Lung (tissue), 12 donors: ENCODE results near the gene ZNF613. TPM values are rescaled to one million over a fixed set of nuclear protein-coding genes. Genes with fewer than 3 reads are reported as not detected.
A peak's percentile ranks its signal among the peaks of the same experiment; 100 is the strongest.
"Not testable (repeated sequence)": the region's sequence is repeated elsewhere in the genome, so short reads cannot be mapped to it uniquely, and the experiment has no call there.

ENCODE experiments used
- ATAC-seq: fragments of 200-7000 bp; cut with Tn5 transposase; one replicate; pipeline ENCODE4 v1.9.1; 2020; ENCODE audit warnings: moderate number of reproducible peaks; ENCODE audit not compliant: insufficient read depth, low FRiP score
- DNase-seq, 3 donors: peaks; one replicate each; pipeline ENCODE4 v3.0.0-alpha.2; 2013 to 2017
- H3K27ac ChIP-seq, 2 donors: one replicate each; pipeline ENCODE4 v1.5.1; 2013; ENCODE audit warnings: mild to moderate bottlenecking in 2 of 2, moderate library complexity in 2 of 2, control low read depth in 1 of 2, inconsistent platforms in 1 of 2, low read depth in 1 of 2, low read length in 1 of 2
- H3K27me3 ChIP-seq, 3 donors: one replicate each; pipeline ENCODE4 v1.5.1; 2013; ENCODE audit warnings: low read length in 2 of 3; ENCODE audit not compliant: control insufficient read depth in 3 of 3, insufficient read depth in 3 of 3
- H3K36me3 ChIP-seq, 4 donors: one replicate each; pipeline ENCODE4 v1.5.1; 2013; ENCODE audit warnings: low read length in 4 of 4, mild to moderate bottlenecking in 1 of 4, moderate library complexity in 1 of 4; ENCODE audit not compliant: control insufficient read depth in 4 of 4, insufficient read depth in 4 of 4
- H3K4me1 ChIP-seq, 5 donors: one replicate each; pipeline ENCODE4 v1.5.1; 2013; ENCODE audit warnings: low read length in 5 of 5, mild to moderate bottlenecking in 2 of 5, moderate library complexity in 1 of 5; ENCODE audit not compliant: control insufficient read depth in 5 of 5, insufficient read depth in 5 of 5
- H3K4me3 ChIP-seq: one replicate; pipeline ENCODE4 v1.5.1; 2013; ENCODE audit warnings: mild to moderate bottlenecking, control low read depth, moderate library complexity
- H3K9ac ChIP-seq, 2 donors: one replicate each; pipeline ENCODE4 v1.5.1; 2013; ENCODE audit warnings: low read length in 2 of 2, control low read depth in 1 of 2; ENCODE audit not compliant: insufficient read depth in 1 of 2
- H3K9me3 ChIP-seq, 4 donors: one replicate each; pipeline ENCODE4 v1.5.1; 2013; ENCODE audit warnings: low read length in 3 of 4, mild to moderate bottlenecking in 1 of 4, moderate library complexity in 1 of 4; ENCODE audit not compliant: control insufficient read depth in 4 of 4, insufficient read depth in 3 of 4
- CTCF ChIP-seq: IDR thresholded peaks from 2 replicates; pipeline ENCODE4 v1.5.1; 2012; ENCODE audit warnings: mild to moderate bottlenecking; ENCODE audit errors: control extremely low read depth, extremely low read depth
- WGBS, 2 donors: extraction: QIAGEN DNeasy Blood & Tissue Kit; methylation state at CpG; one replicate each; pipeline ENCODE4 v1.1.7; 2013; 5-methylcytosine and 5-hydroxymethylcytosine counted together
- polyA plus RNA-seq, 2 donors: library from polyadenylated mRNA; stranded (reverse); fragments of 200-250 nt; gene quantifications; one replicate each; pipeline ENCODE4 v1.2.1, GENCODE V29; 2013
- total RNA-seq, 2 donors: library from RNA; depleted of rRNA in 1 of 2; stranded (reverse); fragments of >200 nt in 1 of 2; gene quantifications; one replicate each; pipeline ENCODE4 v1.2.1, GENCODE V29; 2014 to 2021
- donor health status: control.
- donor health status: control.
- donor health status: Bipolar disorder and iron deficiency.
- donor health status: healthy.
- donor health status: DM: yes; HTN: yes; CAD: no.

The ZNF613 gene
- total and polyA plus RNA-seq, 4 donors: 2.8 to 10.1 (median 4.0) TPM

- peak in 1 of 3 donors; percentile 47 for DNase-seq
- H3K9ac ChIP-seq: no peak overlapping the region
- WGBS, 2 donors: 97 to 98% methylated on average over 4 of the region's 4 CpGs
- ATAC-seq: no peak
- no peaks in the 10 kb centered on the region for H3K27me3 ChIP-seq
- H3K4me1 ChIP-seq: no peaks in the 10 kb centered on the region
- H3K4me3 ChIP-seq: no peak overlapping the region
- peaks cover 49 to 80% (median 68%) of the 10 kb centered on the region in 4 donors for H3K36me3 ChIP-seq
- TF ChIP-seq CTCF: no peak
- H3K9me3 ChIP-seq: peaks cover 12 to 56% (median 52%) of the 10 kb centered on the region in 4 donors
- H3K27ac ChIP-seq: no peak overlapping the region
These were observed 44.4 kb downstream of the ZNF613 start for GRCh38 chr19:51971624-51972023.

GRCh38 chr19:51975787-51976186, 48.5 kb downstream of the ZNF613 start:
- H3K27ac ChIP-seq, H3K4me1 ChIP-seq, DNase-seq, H3K27me3 ChIP-seq, H3K4me3 ChIP-seq, H3K9ac ChIP-seq, ATAC-seq: not testable (repeated sequence)
- Histone ChIP-seq H3K36me3 (peaks cover 41 to 71% (median 45%) of the 10 kb centered on the region in 4 donors), H3K9me3 (peaks cover 9 to 65% (median 41%) of the 10 kb centered on the region in 4 donors)
- 97% methylated on average over 16 to 17 of the region's 17 CpGs for WGBS, 2 donors

GRCh38 chr19:51976852-51977251, 49.6 kb downstream of the ZNF613 start:
- ATAC-seq (no peak), DNase-seq (no peak)
- no peak overlapping the region for H3K9ac ChIP-seq
- H3K36me3 ChIP-seq: peaks cover 33 to 70% (median 39%) of the 10 kb centered on the region in 4 donors
- no peaks in the 10 kb centered on the region for H3K27me3 ChIP-seq
- peaks cover 4 to 55% (median 36%) of the 10 kb centered on the region in 4 donors for H3K9me3 ChIP-seq
- no peak overlapping the region for H3K27ac ChIP-seq
- no peaks in the 10 kb centered on the region for H3K4me1 ChIP-seq
- WGBS, 2 donors: 94 to 96% methylated on average over 3 of the region's 3 CpGs
- TF ChIP-seq CTCF: no peak
- no peak overlapping the region for H3K4me3 ChIP-seq

- no peak overlapping the region for H3K9ac ChIP-seq
- no peaks in the 10 kb centered on the region for H3K4me1 ChIP-seq
- H3K9me3 ChIP-seq: peaks cover 2 to 52% (median 34%) of the 10 kb centered on the region in 4 donors
- ATAC-seq: no peak
- WGBS, 2 donors: 83 to 90% methylated on average over 7 of the region's 7 CpGs
- H3K4me3 ChIP-seq: no peak overlapping the region
- H3K27ac ChIP-seq: no peak overlapping the region
- no peaks in the 10 kb centered on the region for H3K27me3 ChIP-seq
- peaks cover 28 to 65% (median 37%) of the 10 kb centered on the region in 4 donors for H3K36me3 ChIP-seq
- no peak for TF ChIP-seq CTCF
- peak in 1 of 3 donors; percentile 26 for DNase-seq
These were observed 50.1 kb downstream of the ZNF613 start for GRCh38 chr19:51977346-51977745.
